ENCODE data around the gene JAGN1. TPM values are rescaled to one million over a fixed set of nuclear protein-coding genes. Genes with fewer than 3 reads are reported as not detected.
A peak's percentile ranks its signal among the peaks of the same experiment; 100 is the strongest.

The JAGN1 gene
- total and polyA plus RNA-seq, 9 of the 15 experiments (the other 6 are each of a cell fraction or from before 2014, with no cell fraction given): 31.6 to 77.8 (median 40.3) TPM

- no peak for TF ChIP-seq NKRF (IDR thresholded peaks at IDR 0.05; ENCODE audit: borderline replicate concordance)
- TF ChIP-seq ZSCAN29 (IDR thresholded peaks at IDR 0.05): 0 out of 2 replicates have a peak, but pooled peaks have one; percentile 50
- no peak for TF ChIP-seq BMI1 (IDR thresholded peaks at IDR 0.05; ENCODE audit: low read length)
- TF ChIP-seq ZNF644 (tag; IDR thresholded peaks at IDR 0.05; ENCODE audit: low read depth): 0 out of 2 replicates have a peak, but pooled peaks have one; percentile 34
- no peak for TF ChIP-seq MEF2D (tag; conservative IDR thresholded peaks at IDR 0.05; ENCODE audit: low read depth)
- peak; percentile 41; the same call in 1 of the 2 replicates for TF ChIP-seq NFE2 (IDR thresholded peaks at IDR 0.05; ENCODE audit: low read depth)
- peak; percentile 89 for TF ChIP-seq CBX1 (IDR thresholded peaks at IDR 0.05; ENCODE audit: low read depth)
- no peak; the same call in 1 of the 2 replicates for TF ChIP-seq XRCC5 (IDR thresholded peaks at IDR 0.05; ENCODE audit: low read depth, low read length)
- TF ChIP-seq KDM5B (IDR thresholded peaks at IDR 0.05; ENCODE audit: insufficient replicate concordance, low read depth, low read length): no peak
- peak; percentile 69; the same call in 1 of the 2 replicates for TF ChIP-seq SIN3B (IDR thresholded peaks at IDR 0.05; ENCODE audit: low read depth)
- TF ChIP-seq ZBTB17 (CRISPR knock-in tag; IDR thresholded peaks at IDR 0.05): peak; percentile 94
- 0 out of 2 replicates have a peak, but pooled peaks have one; percentile 18 for TF ChIP-seq VEZF1 (CRISPR knock-in tag; IDR thresholded peaks at IDR 0.05)
- TF ChIP-seq FOXP4 (CRISPR knock-in tag; IDR thresholded peaks at IDR 0.05; ENCODE audit: borderline replicate concordance): no peak; the same call in 1 of the 2 replicates
- peak; percentile 91 for TF ChIP-seq TFAP4 (CRISPR knock-in tag; IDR thresholded peaks at IDR 0.05; ENCODE audit: borderline replicate concordance)
- no peak for TF ChIP-seq TCF15 (CRISPR knock-in tag; IDR thresholded peaks at IDR 0.05)
Observed at GRCh38 chr3:9932843-9933560, 42.6 kb downstream of the JAGN1 start (continued).

Measured in K562 (cell line).